Activated CD4-positive, alpha-beta T cell treated with anti-CD3 and anti-CD28 coated beads for 24 hours (primary cell): Measurements from ENCODE around the gene TRIO.
"Not testable (repeated sequence)": the region's sequence is repeated elsewhere in the genome, so short reads cannot be mapped to it uniquely, and the experiment has no call there.

Source experiments
- DNase-seq, 2 donors: peaks; one replicate each; pipeline ENCODE4 v3.0.0-alpha.2; 2020; ENCODE audit warnings: low read depth in 2 of 2

Gene TRIO

GRCh38 chr5:14185326-14186058 lies 42.4 kb downstream of the TRIO start:
- DNase-seq: no peak

- no peak for DNase-seq
Measured at GRCh38 chr5:14186059-14186830, 43.1 kb downstream of the TRIO start.

- DNase-seq: no peak
Measured at GRCh38 chr5:14187157-14187556, 44.0 kb downstream of the TRIO start.

GRCh38 chr5:14187660-14188059 lies 44.5 kb downstream of the TRIO start:
- no peak for DNase-seq

GRCh38 chr5:14188778-14189177 lies 45.6 kb downstream of the TRIO start:
- no peak for DNase-seq

GRCh38 chr5:14189680-14190079 lies 46.5 kb downstream of the TRIO start:
- DNase-seq: no peak

GRCh38 chr5:14190194-14191164 lies 47.3 kb downstream of the TRIO start:
- no peak for DNase-seq

GRCh38 chr5:14191325-14191724 lies 48.2 kb downstream of the TRIO start:
- DNase-seq: no peak

GRCh38 chr5:14193496-14193895 lies 50.4 kb downstream of the TRIO start:
- no peak for DNase-seq

GRCh38 chr5:14195588-14195987 lies 52.4 kb downstream of the TRIO start:
- DNase-seq: no peak

- DNase-seq: no peak
Measured at GRCh38 chr5:14197056-14197455, 53.9 kb downstream of the TRIO start.

- DNase-seq: no peak
Measured at GRCh38 chr5:14199902-14200301, 56.8 kb downstream of the TRIO start.

- DNase-seq: no peak
Measured at GRCh38 chr5:14200312-14200990, 57.3 kb downstream of the TRIO start.

- DNase-seq: no peak
Measured at GRCh38 chr5:14201325-14202045, 58.3 kb downstream of the TRIO start.

GRCh38 chr5:14202462-14202861 lies 59.3 kb downstream of the TRIO start:
- no peak for DNase-seq

- DNase-seq: no peak
Measured at GRCh38 chr5:14204011-14204670, 61.0 kb downstream of the TRIO start.

- no peak for DNase-seq
Measured at GRCh38 chr5:14204785-14205321, 61.7 kb downstream of the TRIO start.

- DNase-seq: no peak
Measured at GRCh38 chr5:14206028-14206725, 63.0 kb downstream of the TRIO start.

- DNase-seq: not testable (repeated sequence)
Measured at GRCh38 chr5:14207428-14207827, 64.3 kb downstream of the TRIO start.
